ENCODE results near the gene TRRAP. TPM values are rescaled to one million over a fixed set of nuclear protein-coding genes. Genes with fewer than 3 reads are reported as not detected.
"Not testable (repeated sequence)": the region's sequence is repeated elsewhere in the genome, so short reads cannot be mapped to it uniquely, and the experiment has no call there.

Gene TRRAP
- total RNA-seq, 1 donor from 2014 or later: 23.6 TPM

DNA sequence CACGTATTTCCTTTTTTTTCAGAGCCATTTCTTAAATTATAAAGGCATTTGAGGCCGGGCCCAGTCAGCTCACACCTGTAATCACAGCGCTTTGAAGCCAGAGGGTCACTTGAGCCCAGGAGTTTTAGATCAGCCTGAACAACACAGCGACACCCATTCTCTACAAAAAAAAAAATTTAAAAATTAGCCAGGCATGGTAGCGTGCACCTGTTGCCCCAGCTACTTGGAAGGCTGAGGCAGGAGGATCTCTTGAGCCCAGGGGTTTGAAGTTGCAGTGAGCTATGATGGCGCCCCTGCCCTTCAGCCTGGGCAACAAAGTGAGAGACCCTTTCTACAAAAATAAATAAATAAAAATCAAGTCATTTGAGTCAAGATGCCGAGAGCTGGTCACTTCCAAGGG, 11.6 kb upstream of the TRRAP start:
- DNase-seq: no peak

DNA sequence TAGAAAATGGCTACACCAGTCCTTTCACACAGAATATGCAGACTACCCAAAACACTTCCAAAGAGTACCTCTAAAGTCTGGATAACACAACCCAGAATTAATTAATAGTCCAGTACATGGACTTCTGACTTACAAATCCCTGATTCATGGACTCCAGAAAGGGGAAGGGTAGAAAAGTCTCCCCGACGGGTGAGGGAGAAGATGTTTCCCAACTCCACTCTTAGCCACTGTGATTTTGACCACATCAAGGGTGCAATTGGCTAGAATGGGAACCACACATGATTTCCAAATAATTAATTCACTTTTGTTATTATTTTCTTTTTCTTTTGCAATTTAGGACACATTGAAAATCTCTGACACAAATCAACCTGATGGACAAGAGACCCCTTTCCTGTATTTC, 9.9 kb upstream of the TRRAP start:
- no peak for DNase-seq

DNA sequence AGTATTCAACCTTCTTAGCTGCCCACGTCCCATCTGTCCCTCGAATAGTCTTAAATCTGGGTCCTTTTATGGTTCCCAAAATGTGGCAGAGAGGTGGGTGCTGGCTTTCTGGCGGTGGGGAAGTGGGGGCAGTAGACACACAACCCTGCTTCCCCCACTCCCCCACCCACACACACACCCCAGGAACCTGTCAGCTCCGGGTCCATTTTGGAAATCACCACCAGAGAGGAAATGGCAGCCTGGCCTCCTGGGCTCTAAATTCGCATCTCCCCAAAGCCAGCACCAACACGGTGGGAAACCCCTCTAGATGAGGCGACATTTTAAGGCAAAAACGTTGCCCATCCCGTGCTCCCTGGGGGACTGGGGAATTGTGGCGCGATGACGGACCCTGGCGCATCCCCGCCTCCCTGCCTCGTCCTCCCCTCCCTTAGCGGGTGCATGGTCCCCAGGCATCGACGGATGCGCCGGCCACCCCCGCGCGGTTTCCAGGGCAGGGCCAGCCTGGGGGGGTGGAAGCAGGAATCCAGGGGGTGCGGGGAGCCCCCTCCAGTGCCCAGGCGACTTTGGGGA, 9.2 kb upstream of the TRRAP start:
- peak; percentile 39 for DNase-seq

DNA sequence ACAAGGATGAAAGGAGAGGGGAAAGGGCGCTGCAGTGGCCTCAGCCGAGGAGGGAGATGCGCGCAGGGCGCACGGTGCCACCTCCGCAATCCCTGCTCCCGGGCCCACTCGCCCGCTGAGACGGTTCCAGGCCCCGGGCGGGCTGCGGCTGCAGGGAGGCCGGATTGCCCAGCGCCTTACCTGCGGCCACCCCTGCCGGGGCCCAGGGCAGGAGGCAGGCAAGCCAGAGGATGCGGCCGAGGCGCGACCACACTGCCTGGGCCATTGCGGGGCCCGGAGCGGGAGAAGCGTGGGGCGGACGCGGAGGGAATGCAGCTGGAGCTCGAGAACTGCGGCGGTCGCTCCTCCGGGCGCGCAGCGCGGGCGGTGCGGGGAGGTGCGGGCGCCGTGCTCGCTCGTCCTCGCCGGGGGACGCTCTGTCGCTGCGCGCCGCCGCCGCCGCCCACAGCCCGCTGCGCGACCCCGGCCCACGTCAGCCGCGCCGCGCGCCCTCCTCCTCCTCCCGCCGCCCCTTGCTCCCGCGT, 8.7 kb upstream of the TRRAP start, which contains the start of gene TMEM130:
TSS of gene TMEM130 (minus strand) at position 418 of the 524 bp plus-strand sequence. CDS start at position 265, 153 bp downstream.
- DNase-seq: peak; percentile 55

DNA sequence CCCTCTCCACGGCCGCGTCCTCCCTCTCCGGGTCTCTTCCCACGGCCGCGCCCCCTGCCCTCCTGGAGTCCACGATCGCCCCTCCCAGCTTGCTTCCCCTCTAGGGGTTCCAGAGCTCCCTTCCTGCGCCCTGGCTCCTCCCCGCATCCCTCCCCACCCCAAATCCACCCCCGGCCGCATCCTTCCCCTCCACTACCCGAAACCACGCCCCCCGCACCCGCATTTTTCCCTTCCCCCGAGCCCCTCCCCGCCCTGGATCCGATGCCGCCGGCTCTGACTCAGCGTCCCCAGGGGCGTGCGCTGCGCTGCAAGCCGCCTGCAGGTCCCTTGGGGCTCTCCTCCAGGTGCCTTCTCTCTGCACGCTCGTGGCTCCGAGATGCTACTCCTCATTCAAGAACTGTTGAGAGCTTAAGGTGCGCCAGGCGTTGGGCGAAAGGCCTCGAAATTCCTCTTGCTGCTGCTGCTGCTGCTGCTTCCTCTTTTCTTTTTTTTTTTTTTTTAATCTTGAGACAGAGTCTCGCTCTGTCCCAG, 8.1 kb upstream of the TRRAP start:
- DNase-seq: peak; percentile 85

DNA sequence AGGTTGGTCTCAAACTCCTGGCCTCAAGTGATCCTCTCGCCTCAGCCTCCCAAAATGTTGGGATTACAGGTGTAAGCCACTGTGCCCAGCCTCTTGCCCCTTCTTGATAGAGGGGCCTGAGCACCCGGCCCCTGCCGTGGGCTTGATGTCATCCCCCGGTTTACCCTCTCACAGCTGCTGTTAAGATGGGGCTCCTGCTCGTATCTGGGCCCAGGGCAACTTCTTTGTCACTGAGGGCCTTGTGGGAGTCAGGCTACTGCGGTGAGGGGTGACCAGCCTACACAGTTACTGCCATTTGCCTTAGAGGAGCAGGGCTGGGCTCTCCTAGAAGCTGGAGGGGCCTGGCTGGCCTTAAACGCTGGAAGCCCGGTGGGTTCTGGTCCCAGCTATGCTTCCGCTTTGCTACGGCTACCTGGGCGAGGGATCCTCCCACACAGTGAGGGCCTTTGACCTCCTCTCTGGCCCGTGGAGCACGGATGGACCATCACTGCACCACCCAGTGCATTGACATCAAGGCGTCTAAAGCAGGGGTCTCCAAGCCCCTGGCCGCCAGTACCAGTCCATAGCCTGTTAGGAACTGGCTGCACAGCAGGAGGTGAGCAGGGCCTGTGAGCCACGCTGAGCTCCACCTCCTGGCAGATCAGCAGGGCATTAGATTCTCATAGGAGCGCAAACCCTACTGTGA, 7.4 kb upstream of the TRRAP start:
- DNase-seq: no peak

DNA sequence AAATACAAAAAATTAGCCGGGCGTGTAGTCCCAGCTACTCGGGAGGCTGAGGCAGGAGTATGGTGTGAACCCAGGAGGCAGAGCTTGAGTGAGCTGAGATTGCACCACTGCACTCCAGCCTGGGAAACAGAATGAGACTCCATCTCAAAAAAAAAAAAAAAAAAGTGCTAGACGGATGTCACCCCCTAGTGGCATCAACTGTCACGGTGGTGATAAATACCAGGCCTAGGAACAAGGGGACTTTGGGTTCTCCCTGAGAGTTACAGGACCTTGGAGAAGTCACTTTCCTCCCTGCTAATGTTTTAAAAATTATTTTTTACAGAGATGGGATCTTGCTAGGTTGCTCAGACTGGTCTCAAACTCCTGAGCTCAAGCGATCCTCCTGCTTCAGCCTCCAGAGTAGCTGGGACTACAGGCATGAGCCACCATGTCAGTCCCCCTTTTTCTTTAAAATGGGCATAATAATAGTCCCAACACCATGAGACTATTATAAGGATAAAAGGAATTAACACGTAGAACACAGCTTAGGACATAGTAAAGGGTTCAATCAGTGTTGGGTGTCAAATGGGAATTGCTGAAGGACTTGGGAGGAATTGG, 5.9 kb upstream of the TRRAP start:
- DNase-seq: no peak

DNA sequence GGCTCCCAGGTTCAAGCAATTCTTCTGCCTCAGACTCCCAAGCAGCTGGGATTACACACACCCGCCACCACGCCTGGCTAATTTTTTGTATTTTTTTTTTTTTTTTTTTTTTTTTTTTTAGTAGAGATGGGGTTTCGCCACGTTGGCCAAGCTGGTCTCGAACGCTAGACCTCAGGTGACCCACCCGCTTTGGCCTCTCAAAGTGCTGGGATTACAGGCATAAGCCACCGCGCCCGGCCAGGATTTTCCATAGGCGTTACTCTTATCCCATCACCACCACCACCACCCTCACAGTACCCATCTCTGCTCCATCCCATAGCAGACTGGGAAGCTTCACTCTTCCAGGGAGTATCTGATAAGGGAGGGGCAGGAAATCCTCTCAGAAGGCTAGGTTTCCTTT, 4.7 kb upstream of the TRRAP start:
- DNase-seq: not testable (repeated sequence)

DNA sequence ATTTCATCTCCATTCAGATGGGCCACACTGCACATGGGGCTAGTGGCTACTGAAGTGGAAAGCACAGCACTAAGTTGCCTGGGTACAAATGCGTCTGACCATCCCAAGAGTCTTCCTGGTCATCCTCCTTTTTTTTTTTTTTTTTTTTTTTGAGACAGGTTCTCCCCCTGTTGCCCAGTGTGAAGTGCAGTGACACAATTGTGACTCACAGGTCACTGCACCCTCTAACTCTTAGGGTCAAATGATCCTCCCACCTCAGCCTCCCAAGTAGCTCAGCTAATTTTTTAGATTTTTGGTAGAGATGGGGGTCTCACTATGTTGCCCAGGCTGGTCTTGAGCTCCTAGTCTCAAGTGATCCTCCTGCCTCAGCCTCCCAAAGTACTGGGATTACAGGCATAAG, 3.4 kb upstream of the TRRAP start:
- DNase-seq: no peak

DNA sequence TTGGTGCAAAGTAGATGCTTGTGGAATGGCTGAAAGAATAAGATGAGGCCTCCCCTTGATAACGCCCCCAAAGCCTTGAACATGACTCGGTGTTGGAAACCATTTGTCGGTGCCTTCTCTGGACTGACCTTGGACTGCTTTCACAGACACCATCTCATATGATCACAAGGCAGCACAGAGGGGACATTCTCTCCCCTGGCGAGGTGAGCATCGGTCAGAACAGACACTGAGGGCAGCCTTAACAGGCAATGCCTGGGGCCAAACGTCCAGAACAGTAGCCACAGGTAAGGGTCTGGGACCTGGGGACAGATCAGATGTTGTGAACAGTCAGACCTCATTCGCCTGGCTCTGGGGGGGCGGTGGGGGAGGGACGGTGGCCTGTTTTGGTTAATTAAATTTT, 2.8 kb upstream of the TRRAP start:
- DNase-seq: no peak

DNA sequence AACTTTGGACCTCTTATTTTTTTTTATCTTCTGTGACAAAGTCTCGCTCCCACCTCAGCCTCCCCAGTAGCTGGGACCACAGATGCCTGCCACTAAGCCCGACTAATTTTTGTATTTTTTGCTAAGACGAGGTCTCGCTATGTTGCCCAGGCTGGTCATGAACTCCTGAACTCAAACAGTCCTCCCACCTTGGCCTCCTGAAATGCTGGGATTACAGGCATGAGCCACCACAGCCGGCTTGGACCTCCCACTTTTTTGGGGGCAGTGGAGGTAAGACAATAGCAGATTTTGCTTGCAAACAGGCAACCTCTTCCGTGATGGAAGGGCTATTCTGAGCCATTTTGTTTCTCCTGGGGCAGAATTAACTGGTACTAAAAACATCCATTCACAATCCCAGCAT, 1.2 kb upstream of the TRRAP start:
- DNase-seq: no peak

DNA sequence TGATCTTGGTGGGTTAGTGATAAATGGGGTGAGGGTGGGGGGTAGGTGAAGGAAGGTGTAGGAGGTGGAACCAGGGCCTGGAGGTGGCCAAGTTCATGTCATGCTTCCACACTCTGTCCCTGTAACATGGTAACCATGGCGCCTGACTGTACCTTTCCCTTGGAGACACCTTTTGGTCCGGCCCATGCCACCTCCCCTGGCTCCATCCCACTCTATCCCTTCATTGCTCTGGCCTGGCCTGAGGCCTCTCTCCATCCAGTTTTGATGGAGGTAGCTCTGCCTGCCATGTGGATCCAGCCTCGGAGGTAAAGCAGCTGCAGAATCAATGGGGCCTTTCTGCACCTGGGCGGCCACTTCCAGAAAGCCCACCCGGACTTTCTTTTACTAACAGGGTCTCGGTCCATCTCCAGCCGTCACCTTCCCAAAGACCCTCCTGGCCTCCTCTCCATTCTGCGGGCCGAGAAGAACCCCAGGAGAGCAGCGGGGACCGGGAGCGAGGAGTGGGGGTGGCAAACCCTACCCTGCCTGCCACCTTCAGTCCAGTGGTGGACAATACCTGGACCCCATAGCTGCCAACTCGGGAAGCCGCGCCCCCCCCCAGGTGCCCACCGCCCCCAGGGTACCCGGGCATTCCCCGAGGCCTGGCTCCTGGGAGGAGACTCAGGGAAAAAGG, 504 bp upstream of the TRRAP start:
- DNase-seq: no peak

DNA sequence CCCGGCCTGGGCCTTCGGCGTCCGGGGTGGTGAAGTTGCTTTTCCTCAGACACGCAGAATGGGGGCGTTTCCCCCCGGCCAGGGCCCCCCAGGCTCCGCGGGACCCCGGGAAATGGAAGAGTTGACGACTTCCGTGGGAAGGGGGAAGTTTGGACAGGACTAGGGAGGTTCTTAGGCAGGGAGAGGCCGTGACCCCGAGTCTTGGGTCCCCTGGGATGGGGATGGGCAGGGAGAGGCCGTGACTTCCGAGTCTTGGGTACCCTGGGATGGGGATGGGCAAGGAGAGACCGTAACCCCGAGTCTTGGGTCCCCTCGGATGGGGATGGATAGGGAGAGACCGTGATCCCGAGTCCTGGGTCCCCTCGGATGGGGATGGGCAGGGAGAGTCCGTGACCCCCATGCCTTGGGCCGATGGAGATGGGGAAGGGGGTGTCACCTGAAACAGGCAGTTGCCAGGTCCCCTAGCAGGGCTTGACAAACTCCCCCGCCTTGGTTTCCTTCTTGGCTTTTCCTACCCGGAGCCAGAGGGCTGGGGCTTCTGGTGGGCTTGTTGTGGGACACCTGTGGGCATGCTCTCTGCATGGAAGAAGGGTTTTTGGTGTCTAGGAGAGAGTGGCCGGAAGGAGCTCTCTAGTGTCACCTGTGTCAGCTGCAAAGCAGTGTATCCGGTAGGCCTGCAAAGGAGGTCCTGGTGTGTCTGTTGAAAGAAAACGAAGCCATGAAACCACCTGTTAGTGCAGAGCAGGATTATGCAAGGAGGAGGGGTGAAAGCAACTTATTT, 1.1 kb downstream of the TRRAP start:
- no peak for DNase-seq

DNA sequence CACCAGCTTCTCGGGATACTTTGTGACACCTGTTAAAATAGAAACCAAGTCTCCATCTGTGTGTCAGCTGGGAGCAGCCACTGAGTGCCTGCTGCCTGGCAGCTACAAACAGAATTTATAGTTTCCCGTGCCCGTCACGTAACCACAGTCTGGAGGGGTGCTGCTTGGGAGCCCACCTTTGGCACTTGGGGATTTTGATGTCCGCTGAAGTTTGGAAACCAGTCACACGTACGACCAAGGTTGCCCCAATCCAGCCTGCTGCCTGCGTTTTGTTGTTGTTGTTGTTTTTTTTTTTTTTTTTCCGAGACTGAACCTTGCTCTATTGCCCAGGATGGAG, 1.6 kb downstream of the TRRAP start:
- DNase-seq: no peak

DNA sequence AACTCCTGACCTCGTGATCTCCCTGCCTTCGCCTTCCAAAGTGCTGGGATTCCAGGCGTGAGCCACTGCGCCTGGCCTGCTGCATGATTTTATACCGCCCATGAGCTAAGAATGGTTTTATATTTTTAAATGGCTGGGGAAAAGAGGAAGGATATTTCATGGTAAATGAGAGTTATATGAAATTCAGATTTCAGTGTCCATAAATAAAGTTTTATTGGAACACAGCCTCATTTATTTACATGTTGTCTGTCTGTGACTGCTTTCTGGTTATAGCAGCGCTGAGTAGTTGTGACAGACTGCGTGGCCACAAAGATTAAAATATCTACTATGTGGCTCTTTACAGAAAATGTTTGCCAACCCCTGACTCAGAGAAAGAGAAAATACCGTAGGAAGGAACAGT, 2.2 kb downstream of the TRRAP start:
- DNase-seq: no peak

DNA sequence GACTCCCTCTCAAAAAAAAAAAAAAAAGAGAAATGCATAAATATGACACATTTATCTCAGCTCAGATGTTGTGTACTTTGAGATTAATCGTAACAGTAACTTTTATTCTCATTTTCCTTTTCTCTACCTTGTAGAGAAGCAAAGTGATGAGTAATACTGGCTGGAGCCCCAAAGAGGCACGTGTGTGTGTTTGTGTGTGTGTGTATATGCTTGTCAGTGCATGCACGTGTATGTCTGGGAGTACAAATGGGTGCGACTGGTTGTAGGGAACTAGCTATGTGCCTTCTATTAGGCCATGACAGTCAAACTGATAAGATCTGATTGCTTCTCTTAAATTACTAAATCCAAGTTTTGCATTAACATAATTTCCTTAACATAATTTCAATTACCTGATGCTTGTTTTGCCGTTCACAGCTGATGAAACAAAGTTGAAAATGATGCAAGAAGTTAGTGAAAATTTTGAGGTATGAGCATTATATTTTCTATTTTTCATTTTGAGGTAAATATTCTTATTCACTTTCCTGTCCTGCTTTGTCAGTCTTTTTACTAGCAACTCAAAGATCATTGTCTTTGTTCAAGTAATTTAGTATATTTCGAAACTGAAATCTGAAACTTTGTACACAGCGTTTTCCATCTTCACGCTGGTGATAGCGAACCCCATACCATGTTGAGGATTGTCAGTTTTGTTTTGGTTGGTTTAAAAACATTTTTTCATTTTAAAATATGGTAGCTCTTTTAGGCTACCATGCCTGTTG, 3.4 kb downstream of the TRRAP start:
- DNase-seq: no peak

DNA sequence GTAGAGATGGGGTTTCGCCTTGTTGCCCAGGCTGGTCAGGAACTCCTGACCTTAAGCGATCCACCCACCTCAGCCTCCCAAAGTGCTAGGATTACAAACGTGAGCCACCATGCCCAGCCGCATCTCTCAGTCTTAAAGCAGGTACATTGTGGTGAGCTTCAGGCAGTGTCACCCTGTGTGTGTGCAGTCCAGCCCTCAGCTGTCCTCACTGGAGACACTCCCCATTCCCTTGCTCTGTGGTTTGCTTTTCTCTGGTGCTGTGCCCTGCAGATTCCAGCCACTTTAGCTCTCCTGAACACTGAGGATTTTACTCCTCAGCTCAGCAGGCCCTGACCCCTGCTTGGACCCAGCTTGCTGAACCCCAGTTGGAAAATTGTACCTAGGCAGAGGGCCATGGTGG, 6.1 kb downstream of the TRRAP start:
- DNase-seq: no peak

DNA sequence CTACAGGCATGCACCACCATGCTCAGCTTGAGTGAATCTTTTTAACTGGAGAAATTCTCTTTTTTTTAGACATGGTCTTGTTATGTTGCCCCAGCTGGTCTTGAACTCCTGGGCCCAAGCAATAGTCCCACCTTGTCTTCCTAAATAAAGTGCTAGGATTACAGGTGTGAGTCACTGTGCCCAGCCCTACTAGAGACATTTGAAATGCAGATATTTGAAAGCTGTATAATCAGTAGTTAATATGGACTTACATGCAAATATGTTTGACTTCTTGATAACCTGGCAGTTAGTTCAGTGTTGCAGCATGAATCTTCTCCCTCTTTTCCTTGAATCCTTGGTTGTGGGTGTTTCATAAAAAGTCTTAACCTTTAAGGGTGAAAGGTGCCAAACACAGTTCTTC, 8.7 kb downstream of the TRRAP start:
- no peak for DNase-seq

DNA sequence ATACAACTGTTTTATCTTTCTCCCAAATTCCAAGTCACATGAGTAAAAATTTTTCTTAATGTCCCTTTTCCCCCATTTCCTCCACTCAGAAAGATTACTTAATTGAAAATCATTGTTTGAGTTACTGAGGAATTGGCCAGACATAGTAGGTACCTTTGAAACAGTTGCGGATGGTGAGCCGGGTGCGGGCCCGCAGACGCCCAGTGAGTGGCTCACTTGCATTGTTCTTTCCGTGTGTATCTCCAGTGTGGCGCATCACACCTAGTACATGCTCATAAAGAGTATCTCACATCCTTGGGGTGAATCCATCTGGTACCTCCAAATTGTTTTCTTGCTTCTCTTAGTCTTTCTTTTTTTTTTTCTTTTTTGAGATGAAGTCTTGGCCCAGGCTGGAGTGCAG, 14.3 kb downstream of the TRRAP start:
- no peak for DNase-seq

DNA sequence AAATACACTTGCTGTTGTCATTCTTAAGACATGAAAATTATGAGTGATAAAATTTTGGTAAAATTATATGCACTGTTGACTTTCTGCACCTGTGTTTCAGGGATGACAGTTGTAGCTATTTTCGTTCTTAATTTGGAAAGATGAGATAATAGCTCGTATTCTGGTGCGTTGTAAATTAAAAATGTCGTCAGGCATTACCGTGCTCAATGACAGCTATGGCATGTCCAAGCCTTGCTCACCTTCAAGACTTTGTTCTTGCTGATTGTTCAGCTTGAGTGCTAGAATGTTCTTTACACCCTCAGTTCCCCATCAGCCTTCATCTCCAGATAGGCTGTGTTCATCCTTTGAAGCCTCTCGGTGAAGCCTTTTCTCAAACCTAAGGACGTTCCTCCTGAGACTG, 21.5 kb downstream of the TRRAP start:
- DNase-seq: no peak

DNA sequence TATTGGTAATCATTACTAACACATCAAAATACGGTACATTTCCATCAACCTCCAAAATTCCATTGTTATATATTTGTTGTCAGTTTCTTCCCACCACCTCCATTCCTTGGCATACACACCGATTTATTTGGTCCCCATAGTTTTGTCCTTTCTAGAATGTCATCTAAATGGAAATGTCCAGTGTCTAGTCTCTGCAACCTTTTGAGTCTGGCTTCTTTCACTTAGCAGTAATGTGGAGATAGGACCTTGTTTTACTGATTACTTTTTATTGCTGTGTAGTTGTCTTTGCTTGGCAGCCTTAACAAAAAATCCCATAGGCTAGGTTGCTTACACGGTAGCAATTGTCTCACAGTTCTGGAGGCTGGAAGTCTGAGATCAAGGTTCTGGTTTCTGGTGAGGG, 22.5 kb downstream of the TRRAP start:
- DNase-seq: no peak

DNA sequence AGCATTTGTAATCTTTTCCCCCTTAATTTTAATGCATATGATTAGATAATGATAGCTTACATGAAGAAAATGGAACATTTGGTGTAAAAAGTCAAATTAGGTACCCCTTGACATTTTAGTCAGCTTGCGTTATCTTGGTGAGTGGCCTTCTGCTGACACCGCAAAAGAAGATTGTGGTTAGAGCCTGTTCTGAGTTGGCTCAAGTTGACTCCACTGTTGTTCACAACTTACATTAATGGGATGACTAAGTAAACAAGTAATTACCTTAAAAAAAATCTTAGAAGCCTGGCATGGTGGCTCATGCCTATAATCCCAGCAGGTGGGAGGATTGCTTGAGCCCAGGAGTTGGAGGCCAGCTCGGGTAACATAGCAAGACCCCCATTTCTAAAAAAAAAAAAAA, 24.2 kb downstream of the TRRAP start:
- no peak for DNase-seq

Measured in occipital lobe (tissue), 2 donors.